ENCODE measurements around the gene AP2A1.
"Not testable (repeated sequence)": the region's sequence is repeated elsewhere in the genome, so short reads cannot be mapped to it uniquely, and the experiment has no call there.

AP2A1 gene

GRCh38 chr19:49766930-49767299 lies at the start of gene AP2A1:
TSS of gene AP2A1 (plus strand) at chr19:49767001. CDS start at chr19:49767134, 133 bp downstream.
- no peak for DNase-seq (ENCODE audit: low spot score)

- DNase-seq (ENCODE audit: low spot score): no peak
These were observed 48.3 kb upstream of the AP2A1 start for GRCh38 chr19:49718511-49718910.

DNA sequence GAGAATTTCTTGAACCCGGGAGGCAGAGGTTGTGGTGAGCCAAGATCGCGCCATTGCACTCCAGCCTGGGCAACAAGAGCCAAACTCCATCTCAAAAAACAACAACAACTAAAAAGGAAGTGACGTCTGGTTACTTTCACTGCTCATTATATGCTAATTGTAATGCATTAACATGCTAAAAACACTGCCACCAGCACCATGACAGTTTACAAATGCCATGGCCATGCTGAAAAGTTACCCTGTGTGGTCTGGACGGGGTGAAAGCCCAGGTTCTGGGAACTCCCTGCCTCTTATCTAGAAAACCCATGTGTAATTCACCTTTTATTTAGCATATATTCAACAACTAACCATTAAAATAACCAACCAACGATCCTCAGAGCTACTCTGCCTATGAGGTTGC lies 47.8 kb upstream of the AP2A1 start:
- DNase-seq (ENCODE audit: low spot score): no peak

DNA sequence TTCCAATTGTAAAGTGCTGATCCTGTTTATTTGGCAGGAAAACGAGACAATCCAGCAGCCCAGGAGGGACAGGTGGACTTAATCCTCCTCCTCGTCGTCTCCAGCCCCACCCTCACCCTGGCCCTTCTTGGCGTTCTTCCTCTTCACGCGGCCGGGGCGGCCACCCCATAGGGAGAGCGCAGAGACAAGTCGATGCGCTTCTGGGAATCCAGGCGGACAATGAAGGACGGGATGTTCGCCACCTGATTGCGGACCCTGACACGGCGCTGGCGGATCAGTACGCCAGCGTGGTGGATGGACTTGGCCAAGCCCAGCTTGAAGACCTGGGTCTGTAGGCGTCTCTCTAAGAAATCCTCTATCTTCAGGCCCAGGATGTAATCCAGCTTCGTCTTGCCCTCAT lies 47.4 kb upstream of the AP2A1 start:
- not testable (repeated sequence) for DNase-seq (ENCODE audit: low spot score)

DNA sequence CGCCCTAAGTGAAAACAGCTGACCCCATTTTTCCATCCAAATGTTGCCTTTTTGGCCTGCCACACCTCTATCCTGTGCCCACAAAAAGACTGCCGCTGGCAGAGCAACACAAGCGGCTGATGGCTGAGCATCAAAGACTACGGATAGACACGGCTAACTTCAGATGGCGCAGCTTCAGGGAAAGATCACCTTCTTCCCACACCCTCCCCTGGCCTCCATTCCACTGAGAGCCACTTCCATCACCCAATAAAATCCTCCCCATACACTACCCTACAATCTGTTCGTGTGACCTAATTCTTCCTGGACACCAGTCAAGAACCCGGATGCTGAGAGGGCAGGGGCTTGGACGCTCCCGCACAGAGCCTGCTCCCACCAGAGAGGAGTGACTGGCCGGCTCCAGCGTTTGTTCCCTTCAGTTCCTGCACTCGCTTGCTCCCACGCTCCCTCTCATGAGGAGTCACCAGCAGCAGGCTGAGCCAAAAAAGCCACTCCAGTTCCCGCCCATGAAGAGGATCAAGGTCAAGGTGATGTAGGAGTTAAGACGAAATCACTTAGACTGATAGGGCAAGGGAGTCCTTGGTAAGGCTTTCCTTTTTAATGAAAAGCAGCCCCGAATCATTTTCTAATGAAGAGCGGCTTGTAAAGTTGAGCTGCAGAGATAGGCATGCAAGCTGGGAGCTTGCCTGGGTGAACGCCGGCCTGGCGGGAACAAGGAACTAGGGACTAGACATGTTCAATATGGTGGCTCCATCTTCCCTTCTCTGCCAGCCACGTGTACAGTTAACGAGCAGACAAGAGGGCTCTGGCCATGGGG lies 39.4 kb upstream of the AP2A1 start:
- DNase-seq (ENCODE audit: low spot score): no peak

DNA sequence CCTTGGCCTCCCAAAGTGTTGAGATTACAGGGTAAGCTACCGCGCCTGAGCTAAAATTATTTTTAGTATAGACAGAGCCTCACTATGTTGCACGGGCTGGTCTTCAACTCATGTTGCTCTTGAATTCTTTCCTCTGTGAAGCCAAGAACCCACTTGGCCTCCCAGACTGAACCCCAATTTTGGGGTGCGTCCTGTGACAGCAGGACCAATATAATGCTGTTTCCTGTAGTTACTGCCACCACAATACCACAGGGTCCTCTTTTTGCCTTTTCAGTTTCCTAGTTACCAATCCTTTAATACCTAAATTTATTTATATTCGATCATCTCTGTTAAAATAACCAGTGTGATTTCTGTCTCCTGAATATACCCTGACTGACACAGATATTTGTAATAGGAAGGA lies 36.6 kb upstream of the AP2A1 start:
- no peak for DNase-seq (ENCODE audit: low spot score)

- DNase-seq (ENCODE audit: low spot score): no peak
These were observed 28.5 kb upstream of the AP2A1 start for GRCh38 chr19:49738268-49738667.

GRCh38 chr19:49739098-49739497 lies 27.7 kb upstream of the AP2A1 start:
- DNase-seq (ENCODE audit: low spot score): no peak

DNA sequence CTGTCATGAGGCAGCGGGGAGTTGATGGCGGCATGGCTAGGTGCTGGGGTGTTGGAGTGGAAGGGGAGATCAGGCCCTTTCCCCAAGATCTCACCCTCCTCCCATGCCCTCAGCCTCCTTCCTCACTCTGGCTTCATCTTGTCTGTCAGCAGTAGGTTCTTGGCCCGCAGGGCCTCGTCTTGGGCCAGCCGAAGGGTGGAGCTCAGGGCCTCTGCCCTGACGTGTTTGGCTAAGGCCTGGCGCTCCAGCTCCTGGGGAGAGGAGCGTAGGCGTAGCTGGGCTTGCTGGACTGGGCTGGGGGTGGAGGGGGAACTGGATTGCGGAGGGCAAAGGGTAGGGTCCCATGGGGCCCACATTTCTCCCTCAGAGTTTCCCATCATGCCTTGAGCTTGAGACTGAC lies 26.9 kb upstream of the AP2A1 start:
- no peak for DNase-seq (ENCODE audit: low spot score)

- DNase-seq (ENCODE audit: low spot score): no peak
These were observed 25.5 kb upstream of the AP2A1 start for GRCh38 chr19:49741210-49741844.

GRCh38 chr19:49744946-49745381 lies 21.8 kb upstream of the AP2A1 start:
- no peak for DNase-seq (ENCODE audit: low spot score)

DNA sequence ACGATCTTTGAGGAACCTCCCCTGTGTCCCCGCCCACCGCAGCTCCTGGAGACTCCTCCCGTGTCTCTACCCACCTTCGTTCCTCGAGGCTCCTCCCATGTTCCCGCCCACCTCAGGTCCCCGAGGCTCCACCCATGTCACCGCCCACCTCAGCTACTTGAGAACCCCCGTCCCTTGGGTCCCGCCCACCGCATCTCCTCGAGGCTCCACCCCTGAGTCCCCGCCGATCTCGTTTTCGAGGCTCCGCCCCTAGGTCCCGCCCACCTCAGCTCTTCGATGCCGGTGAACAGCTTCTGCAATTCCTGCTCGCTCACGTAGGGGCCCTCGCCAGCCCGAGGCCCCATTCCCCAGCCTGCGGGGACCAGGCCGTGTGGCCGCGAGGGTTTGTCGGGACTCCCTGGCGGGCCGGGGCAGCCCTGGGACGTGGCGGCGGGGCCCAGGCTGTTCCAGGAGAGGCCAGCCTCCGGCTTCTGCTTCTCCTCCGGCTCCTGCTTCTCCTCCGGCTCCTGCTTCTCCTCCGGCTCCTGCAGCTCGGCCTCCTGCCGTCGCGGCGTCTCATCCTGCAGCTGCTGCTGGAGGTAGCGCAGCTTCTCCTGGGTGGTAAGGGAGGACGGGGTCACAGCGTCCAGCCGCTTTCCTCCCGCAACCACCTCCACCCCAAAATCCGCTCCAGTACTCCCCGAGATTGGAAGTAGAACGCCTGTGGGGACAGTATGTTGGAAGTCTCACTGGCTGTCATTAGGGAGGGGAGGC lies 20.4 kb upstream of the AP2A1 start:
- no peak for DNase-seq (ENCODE audit: low spot score)

DNA sequence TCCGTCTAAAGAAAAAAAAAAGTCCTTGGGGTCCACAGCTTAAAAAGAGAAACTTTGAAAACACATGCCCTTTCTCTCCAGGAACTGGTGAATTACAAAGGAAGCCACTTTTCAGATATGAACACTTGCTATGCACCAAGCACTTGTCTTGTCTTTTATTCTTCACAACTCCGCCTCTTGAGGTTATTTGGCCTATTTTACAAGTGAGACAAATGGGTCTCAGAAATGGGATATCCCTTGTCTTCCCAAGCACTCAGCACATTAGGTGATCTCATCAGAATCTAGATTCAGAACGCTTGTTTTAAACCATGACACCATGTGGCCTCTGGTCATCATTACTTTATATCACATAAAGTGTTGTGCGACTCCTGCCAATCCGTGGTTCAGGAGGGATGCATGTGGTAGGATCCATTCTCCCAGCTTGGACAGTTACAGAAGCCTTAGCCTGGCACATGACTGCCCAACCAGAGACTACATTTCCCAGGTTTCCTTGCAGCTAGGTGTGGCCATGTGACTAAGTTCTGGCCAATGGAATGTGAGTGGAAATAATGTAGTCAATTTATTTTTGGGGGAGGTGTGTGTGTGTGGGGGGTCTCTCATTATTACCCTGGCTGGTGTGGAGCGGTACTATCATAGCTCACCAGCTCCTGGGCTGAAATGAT lies 17.6 kb upstream of the AP2A1 start:
- no peak for DNase-seq (ENCODE audit: low spot score)

GRCh38 chr19:49749771-49750170 lies 17.0 kb upstream of the AP2A1 start:
- DNase-seq (ENCODE audit: low spot score): no peak

DNA sequence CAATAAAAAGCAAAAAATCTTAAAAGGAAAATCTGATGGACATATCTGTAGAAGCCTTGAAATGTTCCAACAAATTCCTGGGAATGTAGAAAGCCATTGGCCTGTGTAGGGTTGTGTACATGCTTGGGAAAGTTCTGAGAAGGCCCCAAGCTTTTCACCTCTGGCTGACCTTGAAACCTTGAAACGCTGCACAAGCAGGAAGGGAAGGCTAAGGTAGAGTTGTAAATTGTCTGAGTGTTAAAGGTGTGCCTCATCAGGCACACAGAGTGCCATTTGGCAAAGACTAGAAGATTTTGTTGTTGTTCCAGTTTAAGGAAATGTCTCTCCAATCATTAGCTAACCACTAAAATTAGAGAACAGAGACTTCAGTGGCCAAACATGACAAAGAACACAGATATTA lies 14.1 kb upstream of the AP2A1 start:
- DNase-seq (ENCODE audit: low spot score): no peak

DNA sequence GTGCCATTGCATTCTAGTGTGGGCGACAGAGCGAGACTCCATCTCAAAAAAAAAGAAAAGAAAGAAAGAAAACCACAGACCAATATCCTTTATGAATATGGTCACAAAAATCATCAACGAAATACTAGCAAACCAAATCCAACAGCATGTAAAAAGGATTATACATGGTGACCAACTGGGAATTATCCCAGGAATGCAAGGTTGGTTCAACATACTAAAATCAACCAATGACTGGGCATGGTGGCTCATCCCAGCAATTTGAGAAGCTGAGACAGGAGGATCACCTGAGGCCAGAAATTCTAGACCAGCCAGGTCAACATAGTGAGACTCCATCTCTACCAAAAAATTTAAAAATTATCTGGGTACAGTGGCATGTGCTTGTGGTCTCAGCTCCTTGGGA lies 10.8 kb upstream of the AP2A1 start:
- DNase-seq (ENCODE audit: low spot score): no peak

DNA sequence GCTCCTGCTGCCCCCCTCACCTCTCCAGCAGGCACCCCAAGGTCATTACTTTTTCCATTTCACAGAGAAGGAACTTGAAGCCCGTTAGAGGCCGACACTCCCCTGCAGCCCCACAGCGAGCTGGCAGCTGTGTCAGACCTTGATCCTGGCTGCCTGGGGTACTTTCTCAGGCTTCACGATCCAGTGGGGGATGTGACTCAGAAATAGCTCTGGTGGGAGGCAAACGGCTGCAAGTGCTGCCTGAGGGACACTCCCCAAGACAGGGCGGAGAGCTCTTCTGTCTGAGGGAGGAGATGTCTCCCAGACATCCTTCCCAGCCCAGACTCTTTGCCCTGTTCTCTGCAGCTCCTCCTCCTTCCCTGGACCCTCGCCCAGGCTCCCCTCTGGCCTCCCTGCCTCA lies 8.5 kb upstream of the AP2A1 start:
- no peak for DNase-seq (ENCODE audit: low spot score)

DNA sequence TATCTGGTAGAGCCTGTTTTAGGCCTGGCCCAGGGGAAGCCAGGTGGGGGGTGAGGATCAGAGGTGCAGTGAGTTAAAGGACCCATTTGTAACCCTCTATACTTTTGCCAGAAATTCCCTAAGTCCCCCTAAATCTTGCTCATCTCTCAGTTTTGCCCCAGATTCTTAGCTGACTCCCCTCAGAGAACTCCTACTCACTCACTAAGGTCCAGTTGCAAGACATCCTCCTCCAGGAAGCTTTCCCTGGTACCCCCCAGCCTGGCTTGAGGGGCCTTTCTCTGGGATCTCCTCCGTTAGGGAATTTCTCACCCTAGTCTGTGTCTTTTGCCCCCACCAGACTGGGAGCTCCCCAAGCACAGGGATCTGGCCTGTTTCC lies 5.6 kb upstream of the AP2A1 start:
- DNase-seq (ENCODE audit: low spot score): no peak

- DNase-seq (ENCODE audit: low spot score): no peak
These were observed 5.0 kb upstream of the AP2A1 start for GRCh38 chr19:49761625-49762311.

DNA sequence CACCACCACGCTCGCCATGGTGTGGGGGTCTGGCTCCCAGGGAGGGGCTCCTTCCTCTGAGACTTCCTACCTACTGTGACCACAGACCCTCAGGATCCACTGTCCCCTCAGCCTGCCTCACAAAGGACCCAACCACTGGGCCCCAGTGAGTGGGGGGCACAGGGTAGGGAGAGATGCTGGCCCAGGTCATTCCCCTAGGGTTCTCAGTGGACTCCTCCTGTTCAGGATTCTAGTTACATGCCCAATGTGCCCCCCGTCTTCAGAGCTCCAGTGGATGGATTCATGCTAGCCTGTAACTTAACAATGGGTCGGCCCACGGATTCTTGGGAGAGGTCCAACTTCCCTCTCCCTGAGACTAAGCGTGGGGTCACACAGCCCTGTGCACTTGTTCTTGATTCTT lies 3.6 kb upstream of the AP2A1 start, which contains the start of gene TSKS:
TSS of gene TSKS (minus strand) at position 77 of the 400 bp plus-strand sequence. CDS start at position 18, 59 bp downstream.
- DNase-seq (ENCODE audit: low spot score): no peak

GRCh38 chr19:49764341-49764740 lies 2.5 kb upstream of the AP2A1 start:
- no peak for DNase-seq (ENCODE audit: low spot score)

Measured in D341Med (cell line).